Activated naive CD4-positive, alpha-beta T cell treated with Interleukin-2 at 50 U/mL for 16 hours (primary cell): ENCODE data around the gene RELN.

Source experiments
- DNase-seq: peaks from one replicate; pipeline ENCODE4 v3.0.0-alpha.2; 2020

RELN gene

DNA sequence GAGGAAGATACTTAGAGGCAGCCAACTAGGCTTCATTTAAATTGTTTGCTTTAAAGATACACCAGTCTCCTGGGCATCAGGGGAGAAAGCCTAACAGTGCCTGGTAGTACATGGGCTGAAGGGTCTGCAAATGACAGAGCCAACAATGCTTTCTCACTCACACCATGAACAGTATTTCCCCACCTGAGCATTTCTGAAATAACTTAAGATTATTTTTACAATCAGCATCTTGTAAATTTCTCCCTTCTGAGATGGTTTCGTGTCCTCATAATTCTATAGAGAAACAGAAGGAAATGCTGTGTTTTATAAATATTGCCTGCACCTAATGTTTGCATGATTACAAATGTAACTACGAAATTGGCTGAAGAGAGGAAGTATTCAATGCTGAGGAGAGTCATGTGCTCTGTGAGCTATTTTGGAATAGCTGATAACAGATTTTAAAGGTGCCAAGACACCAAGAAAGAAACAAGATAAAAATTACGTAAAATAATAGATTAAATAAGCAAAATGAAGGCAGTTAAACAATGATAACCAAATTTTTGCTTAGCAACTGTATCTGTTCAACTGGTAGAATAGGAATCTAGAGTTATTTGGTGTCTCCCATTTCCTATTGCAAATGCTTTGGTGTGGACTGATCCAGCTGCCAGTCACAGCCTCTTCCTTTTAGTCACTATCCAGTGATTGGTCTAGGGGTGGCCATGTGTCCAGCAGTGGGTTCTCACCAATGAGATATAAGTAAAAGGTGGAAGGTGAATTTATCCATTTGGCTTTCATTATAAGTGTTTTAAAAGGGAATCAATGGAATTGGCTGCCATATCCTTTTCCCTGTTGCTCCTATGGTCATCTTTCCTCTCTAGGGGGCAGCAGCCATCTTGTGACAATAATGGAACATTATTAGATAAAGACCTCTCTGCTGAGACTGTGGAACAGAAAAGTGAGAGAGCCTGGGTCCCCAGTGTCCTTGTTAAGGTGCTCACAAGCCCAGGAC lies 375.5 kb downstream of the RELN start:
- DNase-seq: no peak

DNA sequence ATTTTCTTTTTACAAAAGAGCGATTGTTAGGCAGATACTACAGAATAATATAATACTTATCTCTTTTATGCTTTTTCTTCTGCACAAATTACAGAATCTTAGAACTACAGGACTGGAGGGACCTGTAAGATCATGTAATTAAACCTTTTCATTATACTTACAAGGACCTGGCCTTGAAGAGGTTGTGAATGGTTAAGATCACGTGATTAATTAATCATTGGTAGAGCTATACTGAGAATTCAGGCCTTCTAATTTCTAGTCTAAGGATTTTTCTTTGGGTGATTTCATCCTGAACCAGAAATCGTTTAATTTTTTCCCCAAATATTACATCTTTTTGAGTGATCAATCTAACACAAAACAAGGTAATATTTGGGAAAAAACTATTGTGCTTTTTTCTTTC lies 379.7 kb downstream of the RELN start:
- no peak for DNase-seq

DNA sequence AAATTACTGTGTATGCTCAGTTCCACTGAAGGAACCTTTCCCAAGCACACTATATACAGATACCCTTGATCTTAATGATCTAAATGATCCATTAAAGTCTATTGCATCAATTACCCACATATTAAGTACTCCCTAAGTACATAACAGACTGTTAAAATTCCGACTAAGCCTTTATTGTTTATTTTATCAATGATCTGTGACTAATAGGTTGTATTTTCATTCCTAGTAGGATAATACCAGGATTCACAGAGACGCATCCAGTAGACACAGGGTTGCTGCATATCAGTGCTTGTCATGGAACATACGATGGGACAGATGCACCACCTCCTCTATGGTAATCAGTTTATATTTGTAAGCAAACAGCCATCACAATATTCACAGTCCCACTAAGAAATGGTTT lies 383.8 kb downstream of the RELN start:
- DNase-seq: no peak

DNA sequence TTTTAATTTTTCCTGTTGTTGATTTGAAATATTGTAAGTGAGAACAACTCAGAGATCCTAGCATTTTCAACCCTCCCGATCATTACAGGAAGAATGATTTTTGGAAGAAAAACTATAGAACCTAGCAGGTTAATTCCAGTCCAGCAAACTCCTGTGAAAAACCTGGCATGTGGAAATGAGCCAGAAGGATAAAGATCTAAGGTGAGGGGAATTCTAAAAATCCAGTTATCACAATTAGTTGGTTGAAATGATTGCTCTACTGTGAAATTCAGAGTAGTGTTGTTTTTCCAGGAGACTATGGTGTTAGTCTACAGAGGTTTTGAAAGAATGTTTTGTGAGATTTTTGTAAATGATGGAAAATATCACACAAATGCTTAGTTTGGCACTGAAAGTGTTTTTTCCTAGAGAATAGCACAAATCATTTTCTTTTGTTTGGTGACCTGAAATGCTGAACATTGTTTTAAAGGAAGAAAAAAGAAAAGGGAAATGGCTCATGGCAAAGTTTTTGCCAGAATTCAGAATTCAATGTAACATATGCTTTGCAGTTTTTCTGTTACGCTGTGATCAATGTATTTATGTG lies 391.0 kb downstream of the RELN start:
- DNase-seq: no peak

DNA sequence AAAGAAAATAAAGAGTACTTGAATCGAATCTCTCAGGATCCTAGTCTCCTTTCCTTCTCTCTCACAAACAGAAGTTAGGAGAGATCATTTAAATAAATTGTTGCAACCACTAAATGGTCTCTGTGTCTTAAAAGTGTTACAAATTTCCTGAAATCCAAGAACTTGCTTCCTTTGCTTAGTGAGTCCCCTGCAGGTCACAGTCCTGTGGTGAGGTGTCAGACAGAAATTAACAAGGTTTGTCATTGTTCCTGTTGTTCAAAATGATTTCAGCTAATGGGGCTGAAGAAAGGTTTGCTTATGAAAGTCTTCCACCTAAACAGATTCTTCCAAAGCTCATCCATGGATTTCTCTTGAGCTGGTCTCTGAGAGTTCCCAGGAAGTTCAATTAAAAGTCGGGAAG lies 391.9 kb downstream of the RELN start:
- DNase-seq: no peak

DNA sequence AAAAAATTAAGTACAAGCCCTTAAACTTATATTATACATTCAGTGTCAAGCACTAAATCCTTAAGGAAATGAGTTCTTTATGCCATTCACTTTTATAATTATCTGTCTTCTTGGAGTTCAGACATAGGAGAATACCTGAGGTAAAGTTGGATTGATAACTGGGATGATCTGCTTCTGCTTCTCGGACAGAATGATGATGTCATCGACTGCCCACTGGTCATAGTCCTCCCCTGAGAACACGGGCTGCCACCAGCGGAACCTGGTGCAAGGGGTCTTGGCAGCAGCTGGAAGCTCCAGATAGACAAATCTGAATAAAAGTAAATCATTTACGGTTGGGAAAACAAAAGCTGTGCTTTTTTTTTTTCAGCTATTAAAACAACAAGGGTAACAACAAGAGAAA lies 395.3 kb downstream of the RELN start:
- DNase-seq: no peak

DNA sequence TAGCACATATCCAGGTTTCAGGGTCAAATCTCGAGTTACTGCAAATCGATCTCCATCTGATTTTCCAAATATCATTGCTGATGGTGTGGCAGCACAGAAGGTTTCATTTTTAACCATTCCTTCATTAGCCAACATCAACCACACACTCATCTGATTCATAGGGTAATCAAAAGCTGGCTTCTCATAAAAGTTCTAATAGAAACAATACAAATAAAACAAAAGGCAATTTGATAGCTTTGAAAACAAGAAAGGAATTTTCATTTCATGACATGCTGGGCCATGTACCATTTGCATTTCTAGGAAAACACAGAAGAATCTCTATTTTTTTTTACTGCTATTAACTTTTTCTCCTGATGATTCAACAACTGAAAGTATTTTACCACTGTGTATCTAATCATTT lies 395.8 kb downstream of the RELN start:
- no peak for DNase-seq

DNA sequence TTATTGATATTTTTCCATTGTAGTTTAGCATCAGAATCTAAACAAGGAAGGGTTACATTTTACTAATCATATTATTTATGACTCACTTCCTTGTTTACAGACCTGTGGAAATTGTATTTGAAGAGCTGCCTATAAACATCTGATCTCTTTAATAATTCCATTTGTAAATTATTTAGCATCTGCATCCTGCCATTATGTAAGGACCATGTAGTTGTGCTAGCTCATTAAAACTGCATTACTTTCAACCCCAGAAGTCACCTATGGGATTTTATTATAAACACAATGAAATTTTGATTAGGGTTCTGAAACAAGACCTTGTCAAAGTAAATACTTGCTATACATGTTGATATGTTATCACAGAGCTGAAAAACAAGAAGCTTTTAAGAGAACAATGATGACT lies 396.6 kb downstream of the RELN start:
- no peak for DNase-seq

DNA sequence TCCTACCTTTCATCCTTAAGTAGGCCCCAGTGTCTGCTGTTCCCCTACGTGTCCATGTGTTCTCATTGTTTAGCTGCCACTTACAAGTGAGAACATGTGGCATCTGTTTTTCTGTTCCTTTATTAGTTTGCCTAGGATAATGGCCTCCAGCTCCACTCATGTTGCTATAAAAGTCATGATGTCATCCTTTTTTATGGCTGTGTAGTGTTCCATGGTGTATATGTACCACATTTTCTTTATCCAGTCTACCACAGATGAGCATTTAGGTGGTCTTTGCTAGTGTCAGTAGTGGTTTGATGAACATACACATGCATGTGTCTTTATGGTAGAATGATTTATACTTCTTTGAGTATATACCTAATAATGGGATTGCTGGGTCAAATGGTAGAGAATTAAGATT lies 397.3 kb downstream of the RELN start:
- no peak for DNase-seq

DNA sequence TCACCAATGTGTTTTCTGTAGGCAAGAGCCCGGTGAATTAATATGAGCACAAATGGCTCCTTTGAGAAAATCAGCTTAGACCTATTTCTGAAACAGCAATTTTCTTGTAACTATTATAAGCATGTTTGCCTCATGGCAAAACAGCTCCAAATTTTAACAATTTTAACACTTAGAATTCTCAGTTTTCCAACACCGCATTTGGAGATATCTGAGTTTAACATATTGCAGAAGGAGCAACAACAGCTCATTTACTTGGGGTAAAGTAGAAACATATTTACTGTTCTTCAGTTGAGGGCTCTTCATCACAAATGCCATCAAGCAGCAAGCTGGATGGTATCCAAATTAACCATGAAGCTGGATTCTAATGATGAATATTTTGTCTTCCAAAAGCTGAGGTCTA lies 409.4 kb downstream of the RELN start:
- DNase-seq: no peak

DNA sequence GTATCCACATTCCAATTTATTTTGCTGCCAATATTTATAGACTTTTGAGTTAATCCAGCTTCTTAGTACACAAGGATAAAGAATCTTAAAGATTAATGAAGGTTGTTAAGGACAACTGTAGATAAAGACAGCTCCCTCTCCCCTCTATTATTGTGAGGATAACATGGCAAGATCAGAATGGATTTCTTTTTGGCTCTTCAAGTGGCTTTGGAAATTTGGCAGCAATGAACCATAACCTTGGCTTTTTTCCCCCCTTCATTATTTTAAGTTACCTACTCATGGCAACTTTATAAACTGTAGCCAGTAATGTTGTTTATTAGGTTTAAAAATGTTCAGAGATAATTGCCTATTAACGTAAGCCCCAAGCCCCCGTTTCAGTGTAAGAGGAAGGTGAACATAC lies 412.4 kb downstream of the RELN start:
- no peak for DNase-seq

DNA sequence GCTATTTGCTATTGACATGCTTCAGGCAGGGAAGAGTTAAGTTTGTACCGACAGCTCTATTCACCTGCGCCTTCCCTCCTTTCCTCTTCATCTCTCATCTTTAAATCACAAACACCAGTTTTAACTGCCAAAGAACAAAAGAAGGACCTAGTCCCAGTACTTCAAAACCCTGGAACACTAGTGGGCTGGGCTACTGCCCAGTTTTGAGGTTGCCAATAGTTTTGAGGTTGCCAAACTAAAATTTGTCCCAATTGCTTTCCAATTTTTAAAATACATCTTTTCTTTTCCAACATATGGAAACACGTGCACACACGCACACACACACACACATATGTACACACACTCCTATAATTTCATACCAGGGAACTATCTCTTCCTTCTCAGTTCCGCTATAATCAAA lies 412.8 kb downstream of the RELN start:
- DNase-seq: no peak

DNA sequence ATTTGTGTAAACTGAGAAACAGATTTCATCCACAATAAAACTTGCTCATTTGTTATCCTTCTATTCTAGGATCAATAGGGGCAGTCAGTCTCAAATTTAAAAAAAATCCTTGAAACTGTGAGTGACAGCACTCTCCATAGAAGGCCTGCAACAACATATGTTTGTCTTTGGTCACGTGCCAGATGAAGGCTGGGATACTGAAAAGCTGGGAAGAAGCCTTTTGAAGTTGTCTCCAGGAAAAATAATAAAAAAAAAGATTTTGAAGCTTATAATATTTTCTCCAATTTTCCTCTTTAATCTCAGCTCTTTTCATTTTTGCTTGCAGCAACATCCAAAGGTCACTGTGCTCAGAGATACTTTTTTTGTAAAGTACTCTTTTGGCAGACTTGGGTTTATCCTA lies 414.9 kb downstream of the RELN start:
- DNase-seq: no peak

DNA sequence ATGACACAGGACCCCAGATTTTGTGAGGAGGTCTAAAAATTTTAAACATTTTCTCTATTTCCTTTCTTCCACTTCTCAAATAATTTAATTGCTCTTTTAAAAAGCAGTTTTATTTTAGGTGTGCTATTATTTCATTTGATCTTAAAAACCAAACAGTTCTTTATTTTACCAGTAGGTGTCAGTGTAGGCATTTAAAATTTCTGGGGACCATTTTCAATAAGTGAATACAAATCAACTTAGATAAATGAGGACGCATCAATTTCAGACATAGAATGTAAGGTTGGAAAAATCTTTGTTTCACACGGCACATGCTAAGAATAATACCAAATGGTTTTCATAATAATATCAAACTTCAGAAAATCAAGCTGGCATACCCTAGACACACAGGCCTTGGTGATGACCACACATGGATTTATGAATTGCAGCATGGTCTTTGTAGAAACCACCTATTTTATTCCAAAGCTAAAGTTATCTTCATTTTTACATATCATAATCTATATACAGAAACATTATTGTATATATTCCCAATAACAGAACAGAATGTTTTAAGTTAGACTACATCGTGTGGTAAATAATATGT lies 415.9 kb downstream of the RELN start:
- DNase-seq: no peak

DNA sequence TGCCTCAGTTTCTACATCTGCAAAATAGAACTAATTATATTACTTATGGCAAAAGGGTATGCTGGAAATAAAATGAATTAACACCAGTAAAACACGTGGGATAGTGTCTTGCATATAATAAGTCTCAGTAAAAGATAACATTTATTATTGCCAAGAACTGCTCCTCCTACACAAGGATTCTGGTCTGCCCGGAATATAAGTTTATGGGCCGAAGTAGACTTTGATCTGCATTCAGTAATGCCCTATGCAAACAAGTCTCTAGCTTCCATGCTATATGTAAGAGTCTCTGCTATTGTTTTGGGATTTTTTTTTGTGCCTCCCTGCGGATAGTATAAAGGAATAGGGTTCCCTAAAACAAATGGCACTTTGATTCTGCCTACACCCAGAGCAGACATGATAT lies 417.9 kb downstream of the RELN start:
- no peak for DNase-seq

DNA sequence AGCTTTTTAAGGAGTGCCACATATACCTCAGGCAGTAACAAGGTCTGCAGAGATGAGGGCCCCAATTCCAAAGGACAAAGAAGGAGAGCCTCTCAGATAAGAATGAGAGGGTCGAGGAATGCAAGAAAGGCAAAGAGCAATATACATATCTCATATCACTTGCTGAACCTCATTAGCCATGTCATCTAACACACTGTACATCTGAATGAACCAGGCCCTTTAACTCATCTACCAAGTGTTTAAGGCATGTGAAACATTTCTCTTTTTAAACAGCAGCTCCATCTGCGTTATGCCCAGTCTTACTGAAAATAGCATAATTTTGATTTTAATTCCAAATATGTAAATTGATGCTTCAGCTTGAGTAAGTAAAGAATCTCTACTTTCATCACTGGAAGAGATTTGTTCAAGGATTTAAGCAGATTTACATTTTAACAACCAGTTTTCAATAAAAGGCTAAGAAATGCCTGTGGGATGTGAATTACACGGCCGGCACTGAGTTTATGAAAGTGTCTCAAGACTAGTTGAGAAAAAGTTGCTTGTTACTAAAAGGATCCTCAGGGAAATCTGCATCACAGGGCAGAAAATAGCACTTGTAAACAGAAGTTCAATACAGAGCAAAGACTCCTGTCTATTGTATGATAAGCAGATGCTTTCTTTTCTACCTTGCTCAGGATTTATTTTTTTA lies 419.7 kb downstream of the RELN start:
- no peak for DNase-seq

DNA sequence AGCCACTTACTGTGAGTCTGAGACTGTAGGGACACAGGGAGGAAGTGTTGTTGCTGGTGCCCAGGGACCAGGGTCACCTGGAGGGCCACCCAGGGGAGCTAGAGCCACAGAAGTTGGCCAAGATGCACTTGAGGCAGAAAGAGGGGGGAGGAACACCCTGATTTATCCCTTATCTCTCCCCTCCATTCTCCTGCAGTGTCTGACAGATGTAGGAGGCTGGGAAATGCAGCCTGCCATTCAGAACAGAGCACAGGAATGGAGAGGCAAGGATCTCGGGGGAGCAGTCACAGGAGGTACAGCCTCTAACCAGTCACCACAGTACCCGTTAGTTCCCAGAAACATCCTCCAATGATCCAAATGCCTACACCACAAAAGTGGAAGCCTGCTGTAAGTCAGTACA lies 425.0 kb downstream of the RELN start:
- no peak for DNase-seq

DNA sequence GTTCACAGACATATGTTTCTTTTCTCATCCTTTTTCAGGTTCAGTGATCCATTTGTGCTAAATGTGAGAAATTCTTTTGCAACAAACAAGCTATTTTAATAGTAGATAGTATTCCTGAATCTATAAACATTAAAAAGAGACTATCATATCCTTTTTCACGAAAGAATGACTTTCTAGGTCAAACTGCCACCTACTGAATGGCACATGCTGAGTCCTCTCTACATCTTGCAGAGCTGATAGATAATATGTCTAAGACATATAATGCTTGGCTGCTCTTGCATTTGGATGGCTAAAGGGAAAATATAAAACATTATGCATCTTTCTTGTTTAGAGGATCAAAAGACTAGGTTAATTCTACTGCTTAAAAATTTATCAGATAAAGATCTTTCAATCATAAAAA lies 429.3 kb downstream of the RELN start:
- no peak for DNase-seq

DNA sequence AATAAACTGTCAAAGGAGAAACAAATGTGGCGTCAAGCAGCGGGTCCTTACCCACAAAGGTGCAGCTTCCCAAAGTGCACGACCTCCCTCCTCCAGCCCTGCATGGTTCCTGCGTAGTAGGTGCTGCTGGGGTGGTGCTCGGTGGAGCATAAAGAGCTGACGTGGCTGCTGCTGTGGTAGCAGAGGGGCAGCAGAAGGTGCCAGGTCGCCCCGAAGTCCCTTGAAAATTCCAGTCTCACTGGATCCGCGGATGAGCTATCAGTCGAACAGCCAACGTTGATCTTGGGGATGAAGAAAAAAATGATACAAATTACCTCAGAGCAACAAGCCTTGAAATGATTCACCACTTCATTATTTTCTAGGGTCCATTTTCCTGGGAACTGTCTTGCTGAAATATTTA lies 438.4 kb downstream of the RELN start:
- DNase-seq: no peak

DNA sequence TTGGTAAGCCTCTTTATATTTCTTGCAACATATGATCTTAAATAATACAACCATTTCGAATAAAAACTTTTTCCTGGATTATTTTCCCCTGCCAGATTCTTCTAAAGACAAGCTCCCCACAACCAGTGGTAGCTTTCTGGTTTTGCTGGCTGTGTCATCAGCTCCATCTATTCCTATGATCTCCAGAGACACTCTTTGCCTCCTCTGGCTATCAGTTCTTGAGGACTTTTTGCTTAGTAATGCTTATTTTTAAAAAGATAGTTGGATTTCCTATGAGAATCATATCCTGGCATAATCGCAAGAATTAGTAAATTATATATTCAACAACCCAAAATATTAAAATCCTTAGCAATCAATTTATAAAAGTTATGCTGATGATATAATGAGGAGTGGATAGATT lies 439.7 kb downstream of the RELN start:
- DNase-seq: no peak

DNA sequence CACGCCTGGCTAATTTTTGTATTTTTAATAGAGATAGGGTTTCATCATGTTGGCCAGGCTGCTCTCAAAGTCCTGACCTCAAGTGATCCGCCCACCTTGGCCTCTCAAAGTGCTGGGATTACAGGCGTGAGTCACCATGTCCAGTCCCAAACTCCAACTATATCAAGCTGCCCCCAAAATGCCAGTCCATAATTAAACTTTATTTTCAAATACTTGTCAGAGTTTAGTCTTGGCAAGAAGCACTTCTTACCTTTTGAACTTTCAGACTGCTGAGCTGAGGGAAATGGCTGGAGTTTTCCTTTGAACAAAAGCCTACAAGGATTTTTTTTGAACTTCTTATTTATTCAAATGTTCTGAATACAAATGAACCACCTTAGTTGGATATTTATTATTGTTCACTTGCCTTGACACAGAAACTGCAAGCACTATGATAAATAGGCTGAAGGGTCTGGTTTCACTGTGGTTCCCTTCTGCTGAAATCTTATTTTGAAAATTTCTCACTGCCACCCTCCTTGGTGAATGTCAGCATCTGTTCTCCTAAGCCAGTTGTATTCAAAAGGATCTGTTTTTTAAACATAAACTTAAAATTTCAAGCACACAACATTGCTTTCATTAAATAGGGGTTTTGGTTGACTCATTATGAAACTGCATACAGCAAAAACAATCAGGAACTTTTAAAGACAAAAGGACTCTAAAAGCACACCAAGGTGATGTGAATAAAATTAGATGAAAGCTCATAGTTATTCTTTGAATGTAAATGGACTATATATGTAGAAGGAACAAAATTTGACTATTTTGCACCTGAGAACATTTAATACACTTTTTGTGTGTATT lies 441.8 kb downstream of the RELN start:
- DNase-seq: no peak

DNA sequence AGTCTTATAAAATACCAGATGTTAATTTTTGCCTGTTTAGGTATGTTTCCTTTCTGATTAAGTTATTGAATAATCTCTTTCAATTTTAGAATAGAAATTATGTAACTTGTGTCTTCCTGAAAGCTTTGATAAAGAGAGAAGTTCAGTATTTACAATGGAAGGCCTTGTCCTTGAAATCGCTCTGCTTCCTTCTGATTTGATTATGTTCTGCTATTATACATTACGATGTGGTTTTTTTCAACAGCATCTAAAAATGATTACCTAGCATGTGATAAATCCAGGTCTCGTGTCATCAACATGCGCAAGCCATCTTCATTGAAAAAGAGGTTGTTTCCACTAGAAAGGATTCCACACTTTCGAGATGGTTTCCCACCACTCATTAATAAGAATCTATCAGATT lies 447.0 kb downstream of the RELN start:
- DNase-seq: no peak

DNA sequence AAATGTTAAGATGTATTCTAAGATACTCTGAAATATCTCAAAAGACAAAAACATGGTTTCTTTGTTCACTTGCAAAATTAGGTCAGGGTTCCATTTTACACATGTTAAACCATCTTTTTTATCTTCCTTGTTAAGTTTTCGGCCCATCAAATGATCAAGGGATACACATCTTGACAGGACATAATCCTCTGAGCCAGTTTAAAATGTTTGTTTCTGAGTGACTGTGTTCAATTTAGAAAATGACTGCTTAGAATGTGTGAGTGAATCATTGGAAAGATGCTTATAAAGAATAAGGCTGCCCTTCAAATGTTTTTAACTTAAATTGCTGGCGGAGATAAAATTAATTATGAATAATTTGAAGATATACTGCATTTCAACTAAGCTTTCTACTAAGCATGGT lies 447.5 kb downstream of the RELN start:
- no peak for DNase-seq
